IMR-90 (cell line): ENCODE results near the gene KCNMA1. TPM values are rescaled to one million over a fixed set of nuclear protein-coding genes. Genes with fewer than 3 reads are reported as not detected.

Source experiments
- ATAC-seq: fragments of 200-7000 bp; cut with Tn5 transposase; 2 replicates; pipeline ENCODE4 v1.9.1; 2020; ENCODE audit warnings: low read depth, mild to moderate bottlenecking, moderate library complexity
- BruUV-seq: library from RNA; stranded (reverse); fragments of 400-500 nt; replicated peaks from 2 replicates; lab custom pipeline; 2021; lab: Mats Ljungman, UMichigan
- CTCF ChIA-PET: fragments of 300-600 bp; formaldehyde crosslinking; extraction: SDS; loops from one replicate; lab custom pipeline; 2021; ENCODE audit warnings: antibody characterized with exemption; lab: Yijun Ruan, JAX
- POLR2A ChIA-PET: fragments of 300-600 bp; sonication (Branson Sonifier 250); formaldehyde crosslinking; loops from one replicate; lab custom pipeline; 2022; ENCODE audit warnings: antibody characterized with exemption; ENCODE audit not compliant: unreplicated experiment; lab: Charles Lee
- DNase-seq: peaks from one replicate; pipeline ENCODE4 v3.0.0; 2013
- H2AFZ ChIP-seq: replicated peaks from 2 replicates; pipeline ENCODE3; 2013; ENCODE audit warnings: low read length, mild to moderate bottlenecking; ENCODE audit not compliant: poor library complexity
- H2AK5ac ChIP-seq: 2 replicates; pipeline ENCODE4 v1.6.1; 2013; ENCODE audit warnings: low read depth, low read length, inconsistent platforms
- H2AK9ac ChIP-seq: replicated peaks from 2 replicates; pipeline ENCODE3; 2013; ENCODE audit warnings: mild to moderate bottlenecking, low read depth, low read length, moderate library complexity; ENCODE audit not compliant: poor library complexity
- H2BK120ac ChIP-seq: 2 replicates; pipeline ENCODE4 v1.6.1; 2013; ENCODE audit warnings: low read depth, low read length, inconsistent platforms
- H2BK15ac ChIP-seq: 3 replicates; pipeline ENCODE4 v1.6.1; 2013; ENCODE audit warnings: low read depth, low read length, inconsistent platforms
- H2BK20ac ChIP-seq: 2 replicates; pipeline ENCODE4 v1.6.1; 2013; ENCODE audit warnings: low read depth, mild to moderate bottlenecking, inconsistent platforms, low read length, moderate library complexity
- H2BK5ac ChIP-seq: 2 replicates; pipeline ENCODE4 v1.6.1; 2013; ENCODE audit warnings: mild to moderate bottlenecking, low read depth, low read length, inconsistent platforms; ENCODE audit not compliant: poor library complexity, severe bottlenecking
- H3K14ac ChIP-seq: replicated peaks from 2 replicates; pipeline ENCODE4 v1.6.1; 2013; ENCODE audit warnings: low read depth, low read length, inconsistent platforms
- H3K18ac ChIP-seq: 2 replicates; pipeline ENCODE4 v1.6.1; 2013; ENCODE audit warnings: low read depth, low read length, control low read depth
- H3K23ac ChIP-seq: 2 replicates; pipeline ENCODE4 v1.6.1; 2013; ENCODE audit warnings: low read depth, low read length, inconsistent platforms
- H3K27ac ChIP-seq: 2 replicates; pipeline ENCODE4 v1.5.1; 2013; ENCODE audit warnings: mild to moderate bottlenecking, control low read depth, low read length; ENCODE audit not compliant: insufficient read depth
- H3K27me3 ChIP-seq: 2 replicates; pipeline ENCODE4 v1.6.1; 2013; ENCODE audit warnings: low read length; ENCODE audit not compliant: control insufficient read depth, insufficient read depth
- H3K36me3 ChIP-seq: 2 replicates; pipeline ENCODE4 v1.6.1; 2013; ENCODE audit warnings: low read length, mixed read lengths; ENCODE audit not compliant: control insufficient read depth, insufficient read depth
- H3K4ac ChIP-seq: 2 replicates; pipeline ENCODE4 v1.6.1; 2013; ENCODE audit warnings: low read depth, low read length, inconsistent platforms
- H3K4me1 ChIP-seq: 2 replicates; pipeline ENCODE4 v1.6.1; 2013; ENCODE audit warnings: low read length, mixed read lengths; ENCODE audit not compliant: control insufficient read depth, insufficient read depth
- H3K4me2 ChIP-seq: 2 replicates; pipeline ENCODE4 v1.6.1; 2013; ENCODE audit warnings: low read depth, mild to moderate bottlenecking, control low read depth, low read length, moderate library complexity
- H3K4me3 ChIP-seq: 2 replicates; pipeline ENCODE4 v1.5.1; 2013; ENCODE audit warnings: low read depth, mild to moderate bottlenecking, control low read depth, low read length, moderate library complexity; ENCODE audit not compliant: insufficient read depth
- H3K56ac ChIP-seq: 2 replicates; pipeline ENCODE4 v1.6.1; 2013; ENCODE audit warnings: low read length, inconsistent platforms; ENCODE audit not compliant: insufficient read depth; ENCODE audit errors: extremely low read depth
- H3K79me1 ChIP-seq, 2 experiments: 2 replicates each; pipeline ENCODE4 v1.6.1; 2013; ENCODE audit warnings: low read length in 2 of 2, inconsistent platforms in 1 of 2, low read depth in 1 of 2
- H3K9ac ChIP-seq: 2 replicates; pipeline ENCODE4 v1.6.1; 2013; ENCODE audit warnings: low read depth, low read length, control low read depth
- H3K9me1 ChIP-seq: 2 replicates; pipeline ENCODE4 v1.6.1; 2013; ENCODE audit warnings: low read length, inconsistent platforms; ENCODE audit not compliant: insufficient read depth
- H3K9me3 ChIP-seq: 2 replicates; pipeline ENCODE4 v1.6.1; 2013; ENCODE audit warnings: low read length; ENCODE audit not compliant: control insufficient read depth, insufficient read depth
- H4K20me1 ChIP-seq: 2 replicates; pipeline ENCODE4 v1.6.1; 2013; ENCODE audit warnings: low read length, inconsistent platforms; ENCODE audit not compliant: insufficient read depth
- H4K5ac ChIP-seq: 2 replicates; pipeline ENCODE4 v1.6.1; 2013; ENCODE audit warnings: mild to moderate bottlenecking, low read depth, low read length, control low read depth
- H4K8ac ChIP-seq, 2 experiments: 2 replicates each; pipeline ENCODE4 v1.6.1; 2013; ENCODE audit warnings: low read depth in 2 of 2, low read length in 2 of 2, control low read depth in 1 of 2, inconsistent platforms in 1 of 2
- H4K91ac ChIP-seq: 2 replicates; pipeline ENCODE4 v1.6.1; 2013; ENCODE audit warnings: low read depth, low read length, inconsistent platforms; ENCODE audit not compliant: insufficient read depth
- BHLHE40 ChIP-seq: fragments of 150-350 bp; IDR thresholded peaks from 2 replicates; pipeline ENCODE4 v1.6.1; 2016; ENCODE audit warnings: mild to moderate bottlenecking, low read depth, low read length
- CEBPB ChIP-seq: IDR thresholded peaks from 2 replicates; pipeline ENCODE4 v1.6.1; 2012; ENCODE audit warnings: low read depth, low read length, improper control_type of control experiment
- ELK1 ChIP-seq: fragments of 150-350 bp; IDR thresholded peaks from 2 replicates; pipeline ENCODE4 v1.6.1; 2016; ENCODE audit warnings: low read depth, mild to moderate bottlenecking, low read length, moderate library complexity, borderline replicate concordance
- FOS ChIP-seq: fragments of 150-350 bp; IDR thresholded peaks from 2 replicates; pipeline ENCODE4 v1.6.1; 2016; ENCODE audit warnings: low read depth, low read length
- MAZ ChIP-seq: IDR thresholded peaks from 2 replicates; pipeline ENCODE4 v1.6.1; 2012; ENCODE audit warnings: low read depth, mild to moderate bottlenecking, low read length, improper control_type of control experiment, moderate library complexity, borderline replicate concordance
- MXI1 ChIP-seq: IDR thresholded peaks from 2 replicates; pipeline ENCODE4 v1.6.1; 2012; ENCODE audit warnings: low read depth, mild to moderate bottlenecking, low read length, moderate library complexity, borderline replicate concordance
- NFE2L2 ChIP-seq: fragments of 150-350 bp; IDR thresholded peaks from 2 replicates; pipeline ENCODE4 v1.6.1; 2016; ENCODE audit warnings: low read depth, mild to moderate bottlenecking, low read length
- POLR2A ChIP-seq: IDR thresholded peaks from 2 replicates; pipeline ENCODE4 v1.6.1; 2012; ENCODE audit warnings: mild to moderate bottlenecking, low read depth, low read length
- RAD21 ChIP-seq: IDR thresholded peaks from 2 replicates; pipeline ENCODE4 v1.6.1; 2012; ENCODE audit warnings: low read length, improper control_type of control experiment
- RCOR1 ChIP-seq: IDR thresholded peaks from 2 replicates; pipeline ENCODE4 v1.6.1; 2012; ENCODE audit warnings: mild to moderate bottlenecking, low read length, improper control_type of control experiment; ENCODE audit not compliant: insufficient replicate concordance
- SMC3 ChIP-seq: fragments of 150-350 bp; IDR thresholded peaks from 2 replicates; pipeline ENCODE4 v1.6.1; 2016; ENCODE audit warnings: low read depth, mild to moderate bottlenecking, antibody characterized with exemption, low read length, moderate library complexity
- USF2 ChIP-seq: fragments of 150-350 bp; IDR thresholded peaks from 2 replicates; pipeline ENCODE4 v1.6.1; 2017; ENCODE audit warnings: mild to moderate bottlenecking, antibody characterized with exemption, low read length, low read depth
- WGBS, 2 experiments: methylation state at CpG; one replicate each; pipeline versions ENCODE4 v1.1.5 to v1.1.7; 2013; ENCODE audit warnings: missing lambda C conversion rate in 2 of 2; ENCODE audit not compliant: insufficient read length in 1 of 2; ENCODE audit errors: extremely low coverage in 2 of 2; 5-methylcytosine and 5-hydroxymethylcytosine counted together
- dilution Hi-C: fragments of 300-500 bp; cut with HindIII; formaldehyde crosslinking; loops from one replicate; pipeline ENCODE4 v1.14.3; 2018; ENCODE audit warnings: low sequenced_read_pairs; ENCODE audit not compliant: unreplicated experiment
- in situ Hi-C: fragments of 300-500 bp; cut with MboI; formaldehyde crosslinking; loops from 3 replicates; pipeline ENCODE4 v1.14.3; 2019; ENCODE audit warnings: low sequenced_read_pairs, inconsistent platforms, mixed read lengths
- intact Hi-C: fragments of 100-400 bp; cut with micrococcal nuclease; formaldehyde crosslinking; loops from 2 replicates; pipeline ENCODE4 v1.10.0; 2022
- polyA plus RNA-seq, 3 experiments: library from polyadenylated mRNA; depleted of rRNA; stranded (reverse); fragments of >200 nt; gene quantifications; 2 replicates each; pipeline ENCODE4 v1.2.3, GENCODE V29; 2012; ENCODE audit warnings: low replicate concordance in 1 of 3
- total RNA-seq: library from RNA; depleted of rRNA; stranded (reverse); fragments of >200 nt; gene quantifications from 2 replicates; pipeline ENCODE4 v1.2.3, GENCODE V29; 2012
- TF ChIP-seq, protein P1 (sequence below): conservative IDR thresholded peaks from 2 replicates; pipeline ENCODE4 v1.5.1; 2012; ENCODE audit warnings: mild to moderate bottlenecking, low read depth, low read length, improper control_type of control experiment

Gene KCNMA1
- total and polyA plus RNA-seq, 2 of the 4 experiments (the other 2 are of a cell fraction): 25.6 to 29.6 TPM

DNA sequence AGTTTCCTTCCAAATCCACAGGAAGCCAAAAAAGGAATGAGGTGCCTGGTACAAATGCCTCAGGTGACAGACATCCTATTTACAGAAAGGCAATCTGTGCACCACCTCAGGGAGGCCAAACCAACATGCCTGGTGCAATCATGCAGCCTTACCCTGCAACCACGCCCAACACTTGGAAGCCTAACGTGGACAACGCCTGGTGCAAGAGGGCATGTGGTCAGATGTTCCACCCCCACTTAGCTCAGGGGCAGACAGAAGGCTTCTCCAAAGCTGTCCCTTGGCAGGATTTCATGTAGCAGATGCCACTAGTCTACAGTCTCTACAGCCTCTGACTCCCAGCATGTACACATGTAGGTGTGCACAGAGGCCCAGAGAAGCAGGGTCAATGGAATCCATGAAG lies 89.5 kb downstream of the KCNMA1 start:
- dilution Hi-C loops: no loop called here
- H3K9me1 ChIP-seq: 0 out of 2 replicates have a peak, but pooled peaks cover 3% of the 10 kb centered on the region
- no peak overlapping the region for H3K56ac ChIP-seq
- H3K4me1 ChIP-seq: no peaks in the 10 kb centered on the region
- H3K18ac ChIP-seq: no peak overlapping the region
- H2BK120ac ChIP-seq: no peak overlapping the region
- ChIA-PET POLR2A (no interaction called here), CTCF (no interaction called here)
- H3K4me3 ChIP-seq: no peak overlapping the region
- WGBS, 2 experiments: 89% methylated on average over 3 of the region's 3 CpGs; no CpG with 5 or more reads in 1 of the 2 experiments
- no peak overlapping the region for H3K4me2 ChIP-seq
- no peak overlapping the region for H3K14ac ChIP-seq
- H2AK5ac ChIP-seq: no peak overlapping the region
- DNase-seq (no peak), ATAC-seq (no peak)
- no peaks in the 10 kb centered on the region for H3K27me3 ChIP-seq
- no peak overlapping the region for H2BK15ac ChIP-seq
- H4K8ac ChIP-seq: no peak overlapping the region
- TF ChIP-seq ELK1: no peak
- no peak for TF ChIP-seq NFE2L2
- TF ChIP-seq MAZ: no peak
- no peak for TF ChIP-seq POLR2A
- TF ChIP-seq USF2: no peak
- no peak for TF ChIP-seq BHLHE40
- TF ChIP-seq, protein P1, sequence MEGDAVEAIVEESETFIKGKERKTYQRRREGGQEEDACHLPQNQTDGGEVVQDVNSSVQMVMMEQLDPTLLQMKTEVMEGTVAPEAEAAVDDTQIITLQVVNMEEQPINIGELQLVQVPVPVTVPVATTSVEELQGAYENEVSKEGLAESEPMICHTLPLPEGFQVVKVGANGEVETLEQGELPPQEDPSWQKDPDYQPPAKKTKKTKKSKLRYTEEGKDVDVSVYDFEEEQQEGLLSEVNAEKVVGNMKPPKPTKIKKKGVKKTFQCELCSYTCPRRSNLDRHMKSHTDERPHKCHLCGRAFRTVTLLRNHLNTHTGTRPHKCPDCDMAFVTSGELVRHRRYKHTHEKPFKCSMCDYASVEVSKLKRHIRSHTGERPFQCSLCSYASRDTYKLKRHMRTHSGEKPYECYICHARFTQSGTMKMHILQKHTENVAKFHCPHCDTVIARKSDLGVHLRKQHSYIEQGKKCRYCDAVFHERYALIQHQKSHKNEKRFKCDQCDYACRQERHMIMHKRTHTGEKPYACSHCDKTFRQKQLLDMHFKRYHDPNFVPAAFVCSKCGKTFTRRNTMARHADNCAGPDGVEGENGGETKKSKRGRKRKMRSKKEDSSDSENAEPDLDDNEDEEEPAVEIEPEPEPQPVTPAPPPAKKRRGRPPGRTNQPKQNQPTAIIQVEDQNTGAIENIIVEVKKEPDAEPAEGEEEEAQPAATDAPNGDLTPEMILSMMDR: no peak
- no peak for TF ChIP-seq MXI1
- no peak for TF ChIP-seq SMC3
- TF ChIP-seq RCOR1: no peak
- no peak for TF ChIP-seq CEBPB
- TF ChIP-seq FOS: no peak
- no peak for TF ChIP-seq RAD21
- H2BK20ac ChIP-seq: no peak overlapping the region
- no peak overlapping the region for H4K91ac ChIP-seq
- H3K79me1 ChIP-seq: no peaks in the 10 kb centered on the region
- in situ Hi-C loops: no loop called here
- no peaks in the 10 kb centered on the region for H4K20me1 ChIP-seq
- H2AFZ ChIP-seq: no peak overlapping the region
- no TSS peak for BruUV-seq
- intact Hi-C loops: no loop called here
- no peak overlapping the region for H3K9ac ChIP-seq
- H3K23ac ChIP-seq: no peak overlapping the region
- no peak overlapping the region for H3K4ac ChIP-seq
- H4K5ac ChIP-seq: no peak overlapping the region
- no peak overlapping the region for H2AK9ac ChIP-seq
- no peaks in the 10 kb centered on the region for H3K36me3 ChIP-seq
- no peak overlapping the region for H3K27ac ChIP-seq
- no peak overlapping the region for H2BK5ac ChIP-seq
- H3K9me3 ChIP-seq: no peaks in the 10 kb centered on the region
